ENCODE measurements around the gene ZC3HAV1. TPM values are rescaled to one million over a fixed set of nuclear protein-coding genes. Genes with fewer than 3 reads are reported as not detected.

The ZC3HAV1 gene
- total and polyA plus RNA-seq, 10 of the 15 experiments (the other 5 are each of a cell fraction or from before 2014, with no cell fraction given) = 18.5 to 55.3 (median 44.7) TPM

DNA sequence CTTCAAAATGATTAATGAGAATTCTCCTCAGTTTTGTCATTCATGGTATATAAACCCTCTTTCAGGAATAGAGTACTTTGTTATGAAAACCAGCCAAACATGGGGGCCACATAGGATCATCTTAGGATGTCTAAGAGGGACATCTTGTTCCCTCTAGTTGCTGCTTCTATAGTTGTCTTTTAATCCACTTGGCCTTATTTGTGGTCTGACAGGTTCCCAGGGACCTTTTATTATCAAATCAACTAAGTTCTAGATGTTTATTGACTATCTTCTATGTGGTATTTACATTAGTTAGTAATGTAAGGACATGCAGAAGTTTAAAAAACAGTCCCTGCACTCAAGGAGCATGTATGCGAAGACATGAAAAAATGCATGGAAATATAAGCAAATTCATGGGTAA lies 1.6 kb upstream of the ZC3HAV1 start:
- Histone ChIP-seq H3K9ac (ENCODE audit: control insufficient read depth, insufficient read depth, low read length) (no peak overlapping the region), H3K79me2 (ENCODE audit: control insufficient read depth, insufficient read depth, low read length) (peaks cover 40% of the 10 kb centered on the region), H4K20me1 (ENCODE audit: control insufficient read depth, insufficient read depth) (no peaks in the 10 kb centered on the region; the same call in 1 of the 2 replicates), H3K27me3 (replicated peaks in 1 of 2; ENCODE audit: control insufficient read depth in 2 of 2, insufficient read depth in 2 of 2, low read length in 1 of 2) (no peaks in the 10 kb centered on the region), H3K4me2 (ENCODE audit: control insufficient read depth, insufficient read depth) (no peak overlapping the region), H3K4me3 (no peak overlapping the region), H3K9me3 (replicated peaks; ENCODE audit: control insufficient read depth, insufficient read depth, low read length) (no peaks in the 10 kb centered on the region; the same call in 1 of the 3 replicates), H3K4me1 (ENCODE audit: control insufficient read depth, insufficient read depth, low read length) (peaks cover 6% of the 10 kb centered on the region; the same call in 1 of the 2 replicates), H2AFZ (ENCODE audit: control insufficient read depth, low read depth, low read length) (no peak overlapping the region), H3K27ac (ENCODE audit: control insufficient read depth, insufficient read depth) (no peak overlapping the region), H3K36me3 (ENCODE audit: control insufficient read depth in 2 of 2, insufficient read depth in 2 of 2, low read length in 1 of 2) (no peaks in the 10 kb centered on the region)
- in situ Hi-C loops (cut with MboI) = loop anchor here (5.0 to 10.0 kb wide), 2 partner anchors 246 to 944 kb away; partner anchors contain the start of gene LUC7L2
- ChIA-PET POLR2A (no interaction called here), CTCF (no interaction called here), SMC1A (ENCODE audit: uncharacterized antibody, unreplicated experiment) (no interaction called here), RAD21 (ENCODE audit: unreplicated experiment) (interaction anchor here (1.2 to 1.6 kb wide), 2 partner anchors 16 to 36 kb away, joined by 4 to 8 read pairs; no protein-coding TSS in a partner anchor)
- BruUV-seq (replicated peaks) = no TSS peak
- DNase-seq (ENCODE audit: low read depth, low spot score) (no peak), ATAC-seq (no peak), FAIRE-seq (no peak)
- intact Hi-C loops (cut with micrococcal nuclease; ENCODE audit: unreplicated experiment) = no loop called here
- no peak for TF ChIP-seq TAF1 (IDR thresholded peaks at IDR 0.05; ENCODE audit: borderline replicate concordance, low read depth, low read length)
- TF ChIP-seq MEF2B (IDR thresholded peaks at IDR 0.05; ENCODE audit: partially characterized antibody, poor library complexity, severe bottlenecking) = no peak
- TF ChIP-seq PAX8 (IDR thresholded peaks at IDR 0.05) = no peak
- TF ChIP-seq, protein P1, sequence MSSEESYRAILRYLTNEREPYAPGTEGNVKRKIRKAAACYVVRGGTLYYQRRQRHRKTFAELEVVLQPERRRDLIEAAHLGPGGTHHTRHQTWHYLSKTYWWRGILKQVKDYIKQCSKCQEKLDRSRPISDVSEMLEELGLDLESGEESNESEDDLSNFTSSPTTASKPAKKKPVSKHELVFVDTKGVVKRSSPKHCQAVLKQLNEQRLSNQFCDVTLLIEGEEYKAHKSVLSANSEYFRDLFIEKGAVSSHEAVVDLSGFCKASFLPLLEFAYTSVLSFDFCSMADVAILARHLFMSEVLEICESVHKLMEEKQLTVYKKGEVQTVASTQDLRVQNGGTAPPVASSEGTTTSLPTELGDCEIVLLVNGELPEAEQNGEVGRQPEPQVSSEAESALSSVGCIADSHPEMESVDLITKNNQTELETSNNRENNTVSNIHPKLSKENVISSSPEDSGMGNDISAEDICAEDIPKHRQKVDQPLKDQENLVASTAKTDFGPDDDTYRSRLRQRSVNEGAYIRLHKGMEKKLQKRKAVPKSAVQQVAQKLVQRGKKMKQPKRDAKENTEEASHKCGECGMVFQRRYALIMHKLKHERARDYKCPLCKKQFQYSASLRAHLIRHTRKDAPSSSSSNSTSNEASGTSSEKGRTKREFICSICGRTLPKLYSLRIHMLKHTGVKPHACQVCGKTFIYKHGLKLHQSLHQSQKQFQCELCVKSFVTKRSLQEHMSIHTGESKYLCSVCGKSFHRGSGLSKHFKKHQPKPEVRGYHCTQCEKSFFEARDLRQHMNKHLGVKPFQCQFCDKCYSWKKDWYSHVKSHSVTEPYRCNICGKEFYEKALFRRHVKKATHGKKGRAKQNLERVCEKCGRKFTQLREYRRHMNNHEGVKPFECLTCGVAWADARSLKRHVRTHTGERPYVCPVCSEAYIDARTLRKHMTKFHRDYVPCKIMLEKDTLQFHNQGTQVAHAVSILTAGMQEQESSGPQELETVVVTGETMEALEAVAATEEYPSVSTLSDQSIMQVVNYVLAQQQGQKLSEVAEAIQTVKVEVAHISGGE (CRISPR knock-in tag; IDR thresholded peaks at IDR 0.05) = no peak
- TF ChIP-seq, protein P2, sequence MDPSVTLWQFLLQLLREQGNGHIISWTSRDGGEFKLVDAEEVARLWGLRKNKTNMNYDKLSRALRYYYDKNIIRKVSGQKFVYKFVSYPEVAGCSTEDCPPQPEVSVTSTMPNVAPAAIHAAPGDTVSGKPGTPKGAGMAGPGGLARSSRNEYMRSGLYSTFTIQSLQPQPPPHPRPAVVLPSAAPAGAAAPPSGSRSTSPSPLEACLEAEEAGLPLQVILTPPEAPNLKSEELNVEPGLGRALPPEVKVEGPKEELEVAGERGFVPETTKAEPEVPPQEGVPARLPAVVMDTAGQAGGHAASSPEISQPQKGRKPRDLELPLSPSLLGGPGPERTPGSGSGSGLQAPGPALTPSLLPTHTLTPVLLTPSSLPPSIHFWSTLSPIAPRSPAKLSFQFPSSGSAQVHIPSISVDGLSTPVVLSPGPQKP (IDR thresholded peaks at IDR 0.05; ENCODE audit: low read depth, low read length) = no peak
- TF ChIP-seq, protein P3, sequence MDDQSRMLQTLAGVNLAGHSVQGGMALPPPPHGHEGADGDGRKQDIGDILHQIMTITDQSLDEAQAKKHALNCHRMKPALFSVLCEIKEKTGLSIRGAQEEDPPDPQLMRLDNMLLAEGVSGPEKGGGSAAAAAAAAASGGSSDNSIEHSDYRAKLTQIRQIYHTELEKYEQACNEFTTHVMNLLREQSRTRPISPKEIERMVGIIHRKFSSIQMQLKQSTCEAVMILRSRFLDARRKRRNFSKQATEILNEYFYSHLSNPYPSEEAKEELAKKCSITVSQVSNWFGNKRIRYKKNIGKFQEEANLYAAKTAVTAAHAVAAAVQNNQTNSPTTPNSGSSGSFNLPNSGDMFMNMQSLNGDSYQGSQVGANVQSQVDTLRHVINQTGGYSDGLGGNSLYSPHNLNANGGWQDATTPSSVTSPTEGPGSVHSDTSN (IDR thresholded peaks at IDR 0.05; ENCODE audit: insufficient replicate concordance, low read depth, low read length) = no peak
- no peak for TF ChIP-seq TCF12 (IDR thresholded peaks at IDR 0.05; ENCODE audit: low read depth, low read length)
- TF ChIP-seq BACH1 (IDR thresholded peaks at IDR 0.05; ENCODE audit: borderline replicate concordance) = no peak
- no peak for TF ChIP-seq YY1 (IDR thresholded peaks at IDR 0.05; ENCODE audit: low read depth, low read length)
- TF ChIP-seq, protein P4, sequence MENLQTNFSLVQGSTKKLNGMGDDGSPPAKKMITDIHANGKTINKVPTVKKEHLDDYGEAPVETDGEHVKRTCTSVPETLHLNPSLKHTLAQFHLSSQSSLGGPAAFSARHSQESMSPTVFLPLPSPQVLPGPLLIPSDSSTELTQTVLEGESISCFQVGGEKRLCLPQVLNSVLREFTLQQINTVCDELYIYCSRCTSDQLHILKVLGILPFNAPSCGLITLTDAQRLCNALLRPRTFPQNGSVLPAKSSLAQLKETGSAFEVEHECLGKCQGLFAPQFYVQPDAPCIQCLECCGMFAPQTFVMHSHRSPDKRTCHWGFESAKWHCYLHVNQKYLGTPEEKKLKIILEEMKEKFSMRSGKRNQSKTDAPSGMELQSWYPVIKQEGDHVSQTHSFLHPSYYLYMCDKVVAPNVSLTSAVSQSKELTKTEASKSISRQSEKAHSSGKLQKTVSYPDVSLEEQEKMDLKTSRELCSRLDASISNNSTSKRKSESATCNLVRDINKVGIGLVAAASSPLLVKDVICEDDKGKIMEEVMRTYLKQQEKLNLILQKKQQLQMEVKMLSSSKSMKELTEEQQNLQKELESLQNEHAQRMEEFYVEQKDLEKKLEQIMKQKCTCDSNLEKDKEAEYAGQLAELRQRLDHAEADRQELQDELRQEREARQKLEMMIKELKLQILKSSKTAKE (IDR thresholded peaks at IDR 0.05; ENCODE audit: low read depth, poor library complexity, severe bottlenecking) = no peak
- 100% methylated on average over 1 of the region's 1 CpG for WGBS (ENCODE audit: insufficient coverage, insufficient replicate concordance, low lambda C conversion rate, missing lambda C conversion rate)

Data from GM12878 (cell line).